Keratinocyte (primary cell): ENCODE results near the gene PARP1.

ENCODE experiments used
- EZH2 ChIP-seq: IDR thresholded peaks from one replicate; pipeline ENCODE4 v1.6.1; 2012; ENCODE audit warnings: inconsistent platforms, mild to moderate bottlenecking, low read length, moderate library complexity
- TF ChIP-seq, protein P1 (sequence below), 3 experiments: IDR thresholded peaks in 1 of 3; conservative IDR thresholded peaks in 1 of 3; optimal IDR thresholded peaks in 1 of 3; 2 replicates in 2 of 3; 3 replicates in 1 of 3; pipeline versions ENCODE3 to v1.5.1; 2011; ENCODE audit warnings: low read length in 3 of 3, mild to moderate bottlenecking in 3 of 3, moderate library complexity in 2 of 3, control low read depth in 1 of 3, inconsistent platforms in 1 of 3; ENCODE audit not compliant: insufficient read depth in 2 of 3; ENCODE audit errors: extremely low read depth in 1 of 3

DNA sequence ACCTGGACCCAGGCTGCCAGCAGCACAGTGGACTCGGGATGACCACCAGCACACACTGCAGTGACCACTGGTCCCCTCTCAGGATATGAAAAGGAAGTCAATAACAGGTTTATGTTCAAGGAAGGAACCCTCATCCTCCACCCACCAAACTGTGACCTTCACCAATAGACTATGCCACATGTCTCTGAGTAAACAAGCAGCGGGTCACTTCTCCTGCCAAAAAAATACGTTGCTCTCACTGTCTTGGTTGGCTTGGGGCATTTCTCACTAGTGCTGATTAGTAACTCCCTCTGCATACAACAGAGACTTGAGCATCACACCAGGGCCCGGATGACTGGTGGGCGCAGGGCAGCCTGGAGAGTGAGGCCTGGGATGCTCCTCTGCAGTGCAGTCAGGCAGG lies 25.9 kb downstream of the PARP1 start:
- TF ChIP-seq, protein P1, sequence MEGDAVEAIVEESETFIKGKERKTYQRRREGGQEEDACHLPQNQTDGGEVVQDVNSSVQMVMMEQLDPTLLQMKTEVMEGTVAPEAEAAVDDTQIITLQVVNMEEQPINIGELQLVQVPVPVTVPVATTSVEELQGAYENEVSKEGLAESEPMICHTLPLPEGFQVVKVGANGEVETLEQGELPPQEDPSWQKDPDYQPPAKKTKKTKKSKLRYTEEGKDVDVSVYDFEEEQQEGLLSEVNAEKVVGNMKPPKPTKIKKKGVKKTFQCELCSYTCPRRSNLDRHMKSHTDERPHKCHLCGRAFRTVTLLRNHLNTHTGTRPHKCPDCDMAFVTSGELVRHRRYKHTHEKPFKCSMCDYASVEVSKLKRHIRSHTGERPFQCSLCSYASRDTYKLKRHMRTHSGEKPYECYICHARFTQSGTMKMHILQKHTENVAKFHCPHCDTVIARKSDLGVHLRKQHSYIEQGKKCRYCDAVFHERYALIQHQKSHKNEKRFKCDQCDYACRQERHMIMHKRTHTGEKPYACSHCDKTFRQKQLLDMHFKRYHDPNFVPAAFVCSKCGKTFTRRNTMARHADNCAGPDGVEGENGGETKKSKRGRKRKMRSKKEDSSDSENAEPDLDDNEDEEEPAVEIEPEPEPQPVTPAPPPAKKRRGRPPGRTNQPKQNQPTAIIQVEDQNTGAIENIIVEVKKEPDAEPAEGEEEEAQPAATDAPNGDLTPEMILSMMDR (optimal IDR thresholded peaks at IDR 0.05 in 1 of 3, IDR thresholded peaks at IDR 0.05 in 1 of 3, conservative IDR thresholded peaks at IDR 0.05 in 1 of 3; ENCODE audit: extremely low read depth in 1 of 3, insufficient read depth in 2 of 3, low read length in 3 of 3): no peak
- TF ChIP-seq EZH2: no peak
